Spleen (tissue), 7 donors: ENCODE data around the gene TES.

Experiments
- CTCF ChIP-seq, 11 experiments: fragments of 200-600 bp in 7 of 11; fragments of 450-650 bp in 4 of 11; sonication (generic) in 4 of 11; IDR thresholded peaks in 8 of 11; conservative IDR thresholded peaks in 3 of 11; 1 replicate in 7 of 11; 2 replicates in 4 of 11; pipeline versions ENCODE4 v1.4.0 to v1.8.0; 2016 to 2021; ENCODE audit warnings: antibody characterized with exemption in 11 of 11, inconsistent platforms in 4 of 11, mild to moderate bottlenecking in 1 of 11
- POLR2AphosphoS5 ChIP-seq, 3 donors: sonication (generic); formaldehyde crosslinking; IDR thresholded peaks; one replicate each; pipeline ENCODE4 v1.5.1; 2017; ENCODE audit warnings: antibody characterized with exemption in 3 of 3
- donor health status: DM: no; HTN: no; CAD: no; lungs with moderate emphysema.
- donor health status: DM: no; HTN: no; CAD: no.
- donor health status: DM: no; HTN: no; CAD: no.

- TF ChIP-seq POLR2AphosphoS5 (IDR thresholded peaks at IDR 0.05), result no peak
- no peak for TF ChIP-seq CTCF (IDR thresholded peaks at IDR 0.05 in 8 of 11, conservative IDR thresholded peaks at IDR 0.05 in 3 of 11)
Observed at GRCh38 chr7:116293633-116294032, 83.3 kb downstream of the TES start.
